Ascending aorta (tissue), 2 donors: ENCODE data around the gene C4orf54. TPM values are rescaled to one million over a fixed set of nuclear protein-coding genes. Genes with fewer than 3 reads are reported as not detected.

Experiments
- DNase-seq, 2 donors: peaks; one replicate each; pipeline ENCODE4 v3.0.0-alpha.2; 2019; ENCODE audit warnings: low spot score in 2 of 2
- H3K27ac ChIP-seq, 2 donors: fragments of 200-600 bp; sonication (generic); one replicate each; pipeline ENCODE4 v1.5.1; 2016 to 2017; ENCODE audit warnings: mild to moderate bottlenecking in 1 of 2
- H3K27me3 ChIP-seq: fragments of 200-600 bp; sonication (generic); one replicate; pipeline ENCODE4 v1.5.1; 2017
- H3K36me3 ChIP-seq, 2 donors: fragments of 200-600 bp; sonication (generic); one replicate each; pipeline ENCODE4 v1.5.1; 2016
- H3K4me1 ChIP-seq, 2 donors: fragments of 200-600 bp; sonication (generic); one replicate each; pipeline ENCODE4 v1.5.1; 2016 to 2017; ENCODE audit warnings: mild to moderate bottlenecking in 1 of 2
- H3K4me3 ChIP-seq, 2 donors: fragments of 200-600 bp; sonication (generic); one replicate each; pipeline ENCODE4 v1.5.1; 2016 to 2017; ENCODE audit warnings: mild to moderate bottlenecking in 1 of 2
- H3K9me3 ChIP-seq, 2 donors: fragments of 200-600 bp; sonication (generic); one replicate each; pipeline ENCODE4 v1.5.1; 2016
- CTCF ChIP-seq, 3 experiments: fragments of 200-600 bp in 2 of 3; fragments of 450-650 bp in 1 of 3; sonication (generic) in 2 of 3; IDR thresholded peaks; one replicate each; pipeline ENCODE4 v1.5.1; 2016 to 2019; ENCODE audit warnings: antibody characterized with exemption in 3 of 3, mild to moderate bottlenecking in 1 of 3, moderate library complexity in 1 of 3
- intact Hi-C: fragments of 100-400 bp; cut with DNase I; formaldehyde crosslinking; loops from one replicate; pipeline ENCODE4 v1.15.1; 2023
- total RNA-seq: library from RNA; depleted of rRNA; stranded (reverse); fragments of >200 nt; gene quantifications from one replicate; pipeline ENCODE4 v1.1.0, GENCODE V29; 2016

Gene C4orf54
- total RNA-seq, 1 donor from 2014 or later: not detected

DNA sequence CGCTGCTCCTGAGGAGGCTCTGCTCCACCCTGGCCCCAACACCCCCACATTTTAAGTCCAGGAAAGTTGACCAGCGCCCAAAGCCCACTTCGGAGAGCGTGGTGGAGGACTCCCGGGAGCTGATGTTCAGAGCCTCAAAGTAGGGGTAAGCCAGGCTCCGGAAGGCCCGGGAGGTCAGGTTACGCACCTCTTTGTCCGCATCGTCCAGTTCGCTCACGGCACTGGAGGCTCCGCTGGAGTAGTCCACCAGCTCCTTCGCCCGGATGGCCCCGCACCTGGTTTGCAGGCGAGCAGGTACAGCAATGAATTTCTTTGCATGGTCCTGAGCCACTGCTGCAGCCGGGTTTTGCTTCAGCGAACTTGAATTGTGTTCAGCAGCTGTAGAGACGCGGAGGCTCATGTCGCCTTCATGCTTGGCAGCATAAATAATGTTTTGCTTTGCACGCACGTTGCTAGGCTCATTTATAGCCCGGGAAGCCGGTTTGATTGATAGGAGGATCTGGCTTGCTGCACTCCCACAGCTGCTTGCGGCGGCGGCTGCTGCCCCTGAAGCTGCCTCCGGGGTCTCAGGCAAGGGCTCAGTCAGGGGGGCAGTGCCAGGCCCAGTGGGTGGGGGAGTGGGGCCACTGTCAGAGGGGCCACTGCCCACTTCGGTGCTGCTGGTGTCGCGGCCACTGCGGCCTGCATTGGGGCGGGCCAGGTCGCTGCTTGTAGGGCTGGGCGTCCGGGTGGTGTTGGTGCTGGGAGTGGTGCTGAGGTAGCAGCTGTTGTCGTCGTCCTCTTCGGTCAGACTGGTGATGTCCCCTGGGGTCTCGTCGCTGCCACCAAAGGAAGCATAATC is 4.8 kb downstream of the C4orf54 start:
- Histone ChIP-seq H3K4me3 (no peak overlapping the region), H3K4me1 (peaks cover 3 to 4% of the 10 kb centered on the region in 2 donors), H3K27me3 (no peaks in the 10 kb centered on the region), H3K9me3 (no peaks in the 10 kb centered on the region), H3K36me3 (no peaks in the 10 kb centered on the region), H3K27ac (no peak overlapping the region)
- DNase-seq: no peak
- intact Hi-C loops: no loop called here
- no peak for TF ChIP-seq CTCF (IDR thresholded peaks at IDR 0.05)

DNA sequence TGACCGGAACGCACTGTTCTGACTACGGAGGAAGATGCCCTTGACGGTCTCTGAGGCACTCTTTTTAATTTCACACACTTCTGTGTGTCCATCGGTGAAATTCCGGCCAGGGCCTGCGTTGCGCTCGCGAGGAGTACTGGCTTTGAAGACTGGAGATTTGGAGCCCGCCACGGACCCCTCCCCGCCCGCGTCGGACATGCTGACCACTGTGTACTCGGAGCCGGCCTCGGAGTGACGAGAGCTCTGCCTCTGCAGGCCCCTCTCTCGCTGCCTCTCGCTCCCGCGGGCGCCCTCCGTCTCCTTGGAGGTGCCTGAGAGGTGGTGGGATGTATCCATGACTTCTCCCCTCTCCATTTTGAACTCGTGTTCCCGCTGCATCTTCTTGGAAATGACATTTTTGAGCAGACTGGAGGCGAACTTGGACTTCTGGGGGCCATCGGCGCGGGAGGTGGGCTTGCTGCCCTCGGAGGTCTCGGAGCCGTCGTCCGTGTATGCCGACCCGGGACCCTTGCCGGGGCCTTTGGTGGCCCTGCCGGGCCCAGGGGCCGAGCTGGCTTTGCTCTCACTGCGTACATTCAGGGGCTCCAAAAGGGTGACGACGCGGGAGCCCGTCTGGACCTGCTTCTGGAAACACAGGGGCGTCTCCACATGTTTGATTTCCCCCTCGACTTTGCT is 5.7 kb downstream of the C4orf54 start:
- no peaks in the 10 kb centered on the region for H3K9me3 ChIP-seq
- no peaks in the 10 kb centered on the region for H3K36me3 ChIP-seq
- no peak overlapping the region for H3K4me3 ChIP-seq
- no peak overlapping the region for H3K27ac ChIP-seq
- intact Hi-C loops: no loop called here
- no peak for DNase-seq
- peaks cover 3 to 4% of the 10 kb centered on the region in 2 donors for H3K4me1 ChIP-seq
- H3K27me3 ChIP-seq: no peaks in the 10 kb centered on the region
- no peak for TF ChIP-seq CTCF (IDR thresholded peaks at IDR 0.05)

DNA sequence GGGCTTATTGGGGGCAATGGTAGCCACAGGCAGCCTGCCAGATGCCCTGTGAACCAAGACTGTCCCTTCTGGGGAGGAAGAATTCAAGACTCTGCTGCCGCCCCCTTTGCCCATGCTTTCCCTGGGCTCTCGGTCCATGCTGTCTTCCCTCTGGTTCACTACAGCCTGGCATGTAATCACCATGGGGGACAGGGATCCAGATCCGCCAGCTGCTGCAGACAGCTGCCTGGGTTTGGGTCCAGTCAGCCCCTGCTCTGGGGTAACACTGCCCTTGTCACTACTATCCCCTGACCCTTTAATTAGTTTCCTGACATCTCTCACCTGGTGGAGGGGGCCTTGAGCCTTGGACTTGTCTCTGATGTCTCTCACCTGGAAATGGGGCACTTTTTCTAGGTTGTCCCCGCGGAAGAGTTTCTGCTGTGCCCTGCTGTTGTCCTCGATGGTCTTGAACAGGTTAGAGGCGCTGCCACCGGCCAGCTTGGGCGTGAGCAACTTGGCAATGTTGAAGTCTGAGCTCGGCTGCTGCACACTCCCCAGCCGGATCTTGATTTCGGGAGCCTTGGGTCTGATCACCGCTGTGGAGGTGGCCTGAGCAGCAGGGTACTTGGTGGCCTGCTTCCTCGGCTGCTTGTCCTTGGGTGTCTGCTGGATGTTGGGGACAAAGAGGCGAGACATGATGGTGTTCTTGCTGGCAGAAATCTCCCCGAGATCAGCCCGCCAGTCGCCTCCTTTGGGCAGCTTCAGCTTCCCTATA is 6.4 kb downstream of the C4orf54 start:
- Histone ChIP-seq H3K4me3 (no peak overlapping the region), H3K4me1 (peaks cover 3 to 4% of the 10 kb centered on the region in 2 donors), H3K36me3 (no peaks in the 10 kb centered on the region), H3K27me3 (no peaks in the 10 kb centered on the region), H3K9me3 (no peaks in the 10 kb centered on the region), H3K27ac (no peak overlapping the region)
- no peak for DNase-seq
- intact Hi-C loops: no loop called here
- TF ChIP-seq CTCF (IDR thresholded peaks at IDR 0.05): no peak

- peaks cover 0 to 1% of the 10 kb centered on the region in 2 donors for H3K4me1 ChIP-seq
- no peak for DNase-seq
- H3K27ac ChIP-seq: no peak overlapping the region
- no peak for TF ChIP-seq CTCF (IDR thresholded peaks at IDR 0.05)
- no peaks in the 10 kb centered on the region for H3K27me3 ChIP-seq
- intact Hi-C loops: no loop called here
- no peaks in the 10 kb centered on the region for H3K36me3 ChIP-seq
- H3K4me3 ChIP-seq: no peak overlapping the region
- no peaks in the 10 kb centered on the region for H3K9me3 ChIP-seq
Measured at GRCh38 chr4:99649778-99650177, 7.8 kb downstream of the C4orf54 start.

DNA sequence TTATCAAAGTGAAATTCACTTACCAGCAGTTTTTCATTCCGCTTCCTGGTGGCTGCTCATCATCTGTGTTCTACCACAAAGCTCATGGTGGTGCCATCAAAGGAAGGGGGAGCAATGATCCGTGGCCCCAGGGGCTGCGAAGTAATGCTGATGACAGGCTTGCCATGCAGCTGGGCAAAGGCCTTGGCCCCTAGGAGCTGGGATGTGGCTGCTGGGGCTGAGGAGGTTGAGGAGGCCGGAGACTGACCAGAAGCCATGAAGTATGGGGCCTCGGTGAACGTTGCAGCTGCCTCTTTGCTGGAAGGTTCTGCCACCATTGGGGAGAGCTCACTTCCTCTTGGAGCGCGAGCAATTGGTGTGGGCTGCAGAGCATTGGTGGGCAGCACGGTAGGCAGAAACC is 8.4 kb downstream of the C4orf54 start:
- intact Hi-C loops: no loop called here
- H3K27me3 ChIP-seq: no peaks in the 10 kb centered on the region
- no peaks in the 10 kb centered on the region for H3K4me1 ChIP-seq
- no peak overlapping the region for H3K27ac ChIP-seq
- no peak overlapping the region for H3K4me3 ChIP-seq
- DNase-seq: no peak
- H3K36me3 ChIP-seq: no peaks in the 10 kb centered on the region
- TF ChIP-seq CTCF (IDR thresholded peaks at IDR 0.05): no peak
- H3K9me3 ChIP-seq: no peaks in the 10 kb centered on the region
